K562 (cell line): ENCODE data around the gene DAPK2. TPM values are rescaled to one million over a fixed set of nuclear protein-coding genes. Genes with fewer than 3 reads are reported as not detected.

Experiments used
- ATF1 ChIP-seq, 2 experiments: fragments of 450-650 bp in 1 of 2; IDR thresholded peaks; 2 replicates each; pipeline ENCODE4 v1.6.1; 2016; ENCODE audit warnings: missing compliant biosample characterization in 1 of 2, missing genetic modification characterization in 1 of 2
- C11orf30 ChIP-seq: fragments of 450-650 bp; IDR thresholded peaks from 2 replicates; pipeline ENCODE4 v1.6.1; 2016; ENCODE audit warnings: low read depth, mild to moderate bottlenecking
- DPF2 ChIP-seq: fragments of 450-650 bp; IDR thresholded peaks from 2 replicates; pipeline ENCODE4 v1.6.1; 2016
- ELF1 ChIP-seq: fragments of 200-800 bp; sonication (Bioruptor generic); IDR thresholded peaks from 2 replicates; pipeline ENCODE4 v1.6.1; 2016; ENCODE audit warnings: missing genetic modification characterization, missing compliant biosample characterization
- HDGF ChIP-seq: fragments of 450-650 bp; IDR thresholded peaks from 2 replicates; pipeline ENCODE4 v1.6.1; 2016
- LARP7 ChIP-seq: fragments of 450-650 bp; IDR thresholded peaks from 2 replicates; pipeline ENCODE4 v1.6.1; 2016
- NFXL1 ChIP-seq: fragments of 450-650 bp; formaldehyde crosslinking; IDR thresholded peaks from 2 replicates; pipeline ENCODE4 v1.4.0; 2021; ENCODE audit warnings: mild to moderate bottlenecking
- NUFIP1 ChIP-seq: fragments of 450-650 bp; IDR thresholded peaks from 2 replicates; pipeline ENCODE4 v1.6.1; 2018; ENCODE audit not compliant: partially characterized antibody
- PHB ChIP-seq: fragments of 250-450 bp; sonication (Bioruptor Pico); IDR thresholded peaks from 2 replicates; pipeline ENCODE4 v1.5.0; 2021
- SRSF9 ChIP-seq: fragments of 200-400 bp; formaldehyde crosslinking; IDR thresholded peaks from 2 replicates; pipeline ENCODE4 v1.6.1; 2017; ENCODE audit warnings: low read depth, low read length, borderline replicate concordance
- SUPT5H ChIP-seq: fragments of 450-650 bp; IDR thresholded peaks from 2 replicates; pipeline ENCODE4 v1.6.1; 2016
- ZNF76 ChIP-seq: fragments of 250-450 bp; sonication (Bioruptor Pico); IDR thresholded peaks from 2 replicates; pipeline ENCODE4 v1.4.0; 2020; ENCODE audit warnings: mild to moderate bottlenecking, moderate library complexity, borderline replicate concordance
- polyA plus RNA-seq, 8 experiments: library from polyadenylated mRNA; depleted of rRNA in 4 of 8; stranded (reverse) in 5 of 8; unstranded in 3 of 8; fragments of >200 nt; fragmentation: Nextera tagmentation in 2 of 8; fragmentation: Illumina TruSeq in 1 of 8; extraction: Ambion mirVana in 2 of 8; extraction: Trizol in 1 of 8; gene quantifications; 2 replicates each; pipeline versions ENCODE4 v1.2.1 to v1.2.3, GENCODE V29; 2011 to 2014; ENCODE audit warnings: inconsistent platforms in 1 of 8, missing spikeins in 1 of 8
- total RNA-seq, 7 experiments: library from RNA; depleted of rRNA in 6 of 7; stranded (reverse); fragments of >200 nt in 6 of 7; fragmentation: Illumina TruSeq in 2 of 7; extraction: Trizol in 2 of 7; gene quantifications; 2 replicates each; pipeline versions ENCODE4 v1.2.1 to v1.2.3, GENCODE V29; 2011 to 2021; ENCODE audit warnings: low replicate concordance in 1 of 7
- TF ChIP-seq, protein P1 (sequence below): IDR thresholded peaks from 2 replicates; pipeline ENCODE4 v1.6.1; 2011; ENCODE audit warnings: borderline replicate concordance, low read depth, mild to moderate bottlenecking, moderate library complexity, low read length; ENCODE audit not compliant: insufficient read depth, poor library complexity, severe bottlenecking
- TF ChIP-seq, protein P2 (sequence below): sonication (generic); formaldehyde crosslinking; IDR thresholded peaks from 2 replicates; pipeline ENCODE4 v1.9.0; 2022; ENCODE audit warnings: mild to moderate bottlenecking, missing genetic modification reagents
- TF ChIP-seq, protein P3 (sequence below): IDR thresholded peaks from 3 replicates; pipeline ENCODE4 v1.6.1; 2011; ENCODE audit warnings: borderline replicate concordance, mild to moderate bottlenecking, moderate library complexity; ENCODE audit not compliant: insufficient read length; ENCODE audit errors: extremely low read depth
- TF ChIP-seq, protein P4 (sequence below): fragments of 250-450 bp; sonication (Bioruptor Pico); IDR thresholded peaks from 2 replicates; pipeline ENCODE4 v1.4.0; 2020

The DAPK2 gene
- total and polyA plus RNA-seq, 9 of the 15 experiments (the other 6 are each of a cell fraction or from before 2014, with no cell fraction given), result 0.14 to 5.2 (median 2.2) TPM

DNA sequence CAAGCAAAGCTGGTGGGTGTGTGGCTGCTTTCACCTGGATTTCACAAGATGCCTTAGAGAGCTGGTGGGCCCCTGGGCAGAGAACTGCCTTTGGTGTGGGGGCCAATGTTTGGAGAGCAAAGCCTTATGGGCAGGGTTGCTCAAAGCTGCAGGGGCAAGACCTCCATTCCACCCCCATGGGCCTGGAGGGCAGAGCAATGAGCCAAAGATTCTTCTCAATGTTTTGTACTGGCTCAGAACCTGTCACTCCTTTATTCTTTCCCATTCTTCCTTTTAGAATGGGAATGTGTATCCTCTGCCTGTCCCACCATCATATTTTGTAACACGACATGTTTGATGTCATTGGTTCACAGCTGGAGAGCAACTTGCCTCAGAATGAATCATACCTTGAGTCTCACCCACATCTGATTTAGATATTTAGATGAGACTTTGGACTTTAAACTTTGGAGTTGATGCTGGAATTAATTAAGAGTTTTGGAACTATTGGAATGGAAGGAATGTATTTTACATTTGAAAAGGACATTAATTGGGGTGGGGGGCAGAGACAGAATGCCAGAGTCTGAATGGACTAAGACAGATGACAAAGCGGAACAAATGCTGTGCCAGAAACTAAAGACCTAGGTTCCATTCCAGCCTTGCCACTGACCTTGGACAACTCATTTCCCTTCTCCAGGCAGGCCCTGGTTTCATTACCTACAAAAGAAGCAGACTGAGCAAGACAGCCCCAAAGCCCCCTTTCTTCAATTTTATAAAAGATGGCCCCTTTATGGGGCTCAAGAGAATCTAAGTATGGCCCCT is 72.9 kb downstream of the DAPK2 start (continued):
- TF ChIP-seq, protein P1, sequence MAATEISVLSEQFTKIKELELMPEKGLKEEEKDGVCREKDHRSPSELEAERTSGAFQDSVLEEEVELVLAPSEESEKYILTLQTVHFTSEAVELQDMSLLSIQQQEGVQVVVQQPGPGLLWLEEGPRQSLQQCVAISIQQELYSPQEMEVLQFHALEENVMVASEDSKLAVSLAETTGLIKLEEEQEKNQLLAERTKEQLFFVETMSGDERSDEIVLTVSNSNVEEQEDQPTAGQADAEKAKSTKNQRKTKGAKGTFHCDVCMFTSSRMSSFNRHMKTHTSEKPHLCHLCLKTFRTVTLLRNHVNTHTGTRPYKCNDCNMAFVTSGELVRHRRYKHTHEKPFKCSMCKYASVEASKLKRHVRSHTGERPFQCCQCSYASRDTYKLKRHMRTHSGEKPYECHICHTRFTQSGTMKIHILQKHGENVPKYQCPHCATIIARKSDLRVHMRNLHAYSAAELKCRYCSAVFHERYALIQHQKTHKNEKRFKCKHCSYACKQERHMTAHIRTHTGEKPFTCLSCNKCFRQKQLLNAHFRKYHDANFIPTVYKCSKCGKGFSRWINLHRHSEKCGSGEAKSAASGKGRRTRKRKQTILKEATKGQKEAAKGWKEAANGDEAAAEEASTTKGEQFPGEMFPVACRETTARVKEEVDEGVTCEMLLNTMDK, result no peak
- TF ChIP-seq SUPT5H (no peak), DPF2 (no peak), HDGF (no peak), ATF1 (CRISPR knock-in tag; IDR thresholded peaks at IDR 0.05) (no peak), ATF1 (tag; IDR thresholded peaks at IDR 0.05) (no peak), NFXL1 (no peak), LARP7 (no peak), ZNF76 (no peak), ELF1 (no peak), SRSF9 (no peak), C11orf30 (no peak), NUFIP1 (no peak), PHB (no peak)
- TF ChIP-seq, protein P2, sequence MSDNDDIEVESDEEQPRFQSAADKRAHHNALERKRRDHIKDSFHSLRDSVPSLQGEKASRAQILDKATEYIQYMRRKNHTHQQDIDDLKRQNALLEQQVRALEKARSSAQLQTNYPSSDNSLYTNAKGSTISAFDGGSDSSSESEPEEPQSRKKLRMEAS (CRISPR knock-in tag), result no peak
- TF ChIP-seq, protein P3, sequence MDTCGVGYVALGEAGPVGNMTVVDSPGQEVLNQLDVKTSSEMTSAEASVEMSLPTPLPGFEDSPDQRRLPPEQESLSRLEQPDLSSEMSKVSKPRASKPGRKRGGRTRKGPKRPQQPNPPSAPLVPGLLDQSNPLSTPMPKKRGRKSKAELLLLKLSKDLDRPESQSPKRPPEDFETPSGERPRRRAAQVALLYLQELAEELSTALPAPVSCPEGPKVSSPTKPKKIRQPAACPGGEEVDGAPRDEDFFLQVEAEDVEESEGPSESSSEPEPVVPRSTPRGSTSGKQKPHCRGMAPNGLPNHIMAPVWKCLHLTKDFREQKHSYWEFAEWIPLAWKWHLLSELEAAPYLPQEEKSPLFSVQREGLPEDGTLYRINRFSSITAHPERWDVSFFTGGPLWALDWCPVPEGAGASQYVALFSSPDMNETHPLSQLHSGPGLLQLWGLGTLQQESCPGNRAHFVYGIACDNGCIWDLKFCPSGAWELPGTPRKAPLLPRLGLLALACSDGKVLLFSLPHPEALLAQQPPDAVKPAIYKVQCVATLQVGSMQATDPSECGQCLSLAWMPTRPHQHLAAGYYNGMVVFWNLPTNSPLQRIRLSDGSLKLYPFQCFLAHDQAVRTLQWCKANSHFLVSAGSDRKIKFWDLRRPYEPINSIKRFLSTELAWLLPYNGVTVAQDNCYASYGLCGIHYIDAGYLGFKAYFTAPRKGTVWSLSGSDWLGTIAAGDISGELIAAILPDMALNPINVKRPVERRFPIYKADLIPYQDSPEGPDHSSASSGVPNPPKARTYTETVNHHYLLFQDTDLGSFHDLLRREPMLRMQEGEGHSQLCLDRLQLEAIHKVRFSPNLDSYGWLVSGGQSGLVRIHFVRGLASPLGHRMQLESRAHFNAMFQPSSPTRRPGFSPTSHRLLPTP, result no peak
- TF ChIP-seq, protein P4, sequence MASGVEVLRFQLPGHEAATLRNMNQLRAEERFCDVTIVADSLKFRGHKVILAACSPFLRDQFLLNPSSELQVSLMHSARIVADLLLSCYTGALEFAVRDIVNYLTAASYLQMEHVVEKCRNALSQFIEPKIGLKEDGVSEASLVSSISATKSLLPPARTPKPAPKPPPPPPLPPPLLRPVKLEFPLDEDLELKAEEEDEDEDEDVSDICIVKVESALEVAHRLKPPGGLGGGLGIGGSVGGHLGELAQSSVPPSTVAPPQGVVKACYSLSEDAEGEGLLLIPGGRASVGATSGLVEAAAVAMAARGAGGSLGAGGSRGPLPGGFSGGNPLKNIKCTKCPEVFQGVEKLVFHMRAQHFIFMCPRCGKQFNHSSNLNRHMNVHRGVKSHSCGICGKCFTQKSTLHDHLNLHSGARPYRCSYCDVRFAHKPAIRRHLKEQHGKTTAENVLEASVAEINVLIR (CRISPR knock-in tag), result no peak
